NK-92 treated with Interleukin-12 subunit alpha and Interleukin-12 subunit beta, amount 100 ng/mL, for 24 hours (cell line): ENCODE measurements around the gene GNG7.
"Not testable (repeated sequence)": the region's sequence is repeated elsewhere in the genome, so short reads cannot be mapped to it uniquely, and the experiment has no call there.

Experiments used
- DNase-seq: peaks from one replicate; lab custom pipeline; 2025; lab: John Stamatoyannopoulos, UW

GNG7 gene

DNA sequence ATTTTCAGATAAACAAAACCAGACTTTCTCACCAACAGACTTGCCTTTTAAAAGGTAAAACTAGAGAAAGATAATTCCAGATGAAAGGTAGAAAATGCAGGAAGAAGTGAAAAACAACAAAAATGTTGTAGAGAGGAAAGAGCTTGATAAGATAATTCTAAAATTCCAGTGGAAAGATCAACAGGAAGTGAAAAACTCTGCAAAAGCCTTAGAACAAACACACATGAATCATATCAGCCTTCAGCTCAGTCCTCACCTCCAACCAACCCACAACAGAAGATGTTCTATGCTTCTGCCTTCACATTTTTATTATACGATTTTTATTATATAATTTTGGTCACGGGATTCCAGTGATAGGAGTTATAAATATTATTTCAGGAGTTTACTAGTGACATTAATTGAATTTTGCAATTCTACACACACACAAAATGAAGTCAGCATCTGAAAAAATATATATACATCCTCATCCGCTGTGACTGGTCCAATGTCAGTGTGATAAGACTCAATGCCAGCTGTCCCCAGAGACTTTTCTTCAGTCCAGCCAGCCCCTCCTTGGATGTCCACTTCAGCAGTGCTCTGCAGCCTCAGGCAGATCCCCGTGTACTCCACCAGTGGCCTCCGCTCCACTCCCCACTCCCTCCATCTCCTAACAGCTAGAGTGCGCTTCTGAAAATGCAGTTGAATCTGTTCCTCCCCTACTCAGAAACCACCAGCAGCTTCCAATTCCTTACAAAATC lies 168.6 kb downstream of the GNG7 start:
- DNase-seq: no peak

DNA sequence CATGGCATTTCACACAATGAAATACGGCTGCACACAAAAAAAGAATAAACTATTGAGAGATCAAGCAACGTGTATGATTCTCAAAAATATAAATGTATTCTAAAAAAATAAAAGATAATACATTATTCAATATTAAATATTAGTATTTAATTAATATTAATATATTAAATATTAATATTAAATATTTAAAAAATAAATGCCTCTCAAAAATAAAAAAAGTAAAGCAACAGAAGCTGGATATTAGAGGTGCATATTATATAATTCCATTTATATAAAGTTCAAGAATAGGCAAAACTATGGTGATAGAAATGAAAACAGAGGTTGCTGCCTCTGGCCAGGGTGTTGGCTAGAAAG lies 169.4 kb downstream of the GNG7 start:
- no peak for DNase-seq

DNA sequence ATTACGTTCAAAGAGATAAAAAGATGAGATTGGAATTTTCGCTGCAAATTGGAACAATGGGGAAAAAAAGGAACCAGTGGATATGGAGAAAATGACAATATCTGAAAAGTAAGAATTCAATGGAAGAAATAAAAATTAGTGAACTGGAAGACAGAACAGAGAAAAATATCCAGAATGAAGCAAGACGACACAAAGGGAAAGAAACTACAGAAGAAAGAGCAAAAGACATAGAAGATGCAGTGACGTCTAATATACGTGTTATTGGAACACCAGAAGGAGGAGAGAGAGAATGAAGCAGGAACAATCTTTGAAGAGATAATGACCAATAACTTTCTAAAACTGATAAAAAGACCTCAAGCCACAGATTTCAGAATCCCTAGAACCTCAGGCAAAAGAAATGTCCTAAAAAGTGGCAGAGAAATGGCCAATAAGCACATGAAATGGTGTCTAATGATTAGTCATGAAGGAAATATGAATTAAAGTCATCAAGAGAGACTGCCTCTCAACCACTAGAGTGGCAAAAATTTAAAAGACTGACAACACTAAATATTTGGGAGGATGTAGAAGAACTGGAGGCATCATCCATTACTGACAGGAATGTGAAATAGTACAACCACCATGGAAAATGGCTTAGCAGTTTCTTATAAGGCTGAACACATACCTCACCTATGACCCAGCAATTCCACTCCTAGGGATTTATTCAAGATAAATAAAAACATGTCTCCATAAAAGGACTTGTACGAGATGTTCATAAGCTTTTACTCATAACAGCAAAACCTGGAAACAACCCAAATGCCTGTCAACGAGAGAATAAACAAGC lies 170.0 kb downstream of the GNG7 start:
- no peak for DNase-seq

DNA sequence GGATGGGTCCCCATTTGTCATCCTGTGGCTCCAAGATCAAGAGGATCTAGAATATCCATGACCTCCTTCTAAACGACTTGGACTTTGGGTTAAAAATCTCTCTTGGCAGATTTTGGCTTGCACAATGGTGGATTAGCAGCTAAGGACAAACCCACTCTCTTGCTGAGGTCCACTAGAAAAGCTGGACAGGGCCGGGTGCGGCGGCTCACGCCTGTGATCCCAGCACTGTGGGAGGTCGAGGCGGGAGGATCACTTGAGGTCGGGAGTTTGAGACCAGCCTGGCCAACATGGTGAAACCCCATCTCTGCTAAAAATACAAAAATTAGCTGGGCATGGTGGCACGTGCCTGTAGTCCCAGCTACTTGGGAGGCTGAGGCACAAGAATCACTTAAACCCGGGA lies 172.6 kb downstream of the GNG7 start:
- not testable (repeated sequence) for DNase-seq

DNA sequence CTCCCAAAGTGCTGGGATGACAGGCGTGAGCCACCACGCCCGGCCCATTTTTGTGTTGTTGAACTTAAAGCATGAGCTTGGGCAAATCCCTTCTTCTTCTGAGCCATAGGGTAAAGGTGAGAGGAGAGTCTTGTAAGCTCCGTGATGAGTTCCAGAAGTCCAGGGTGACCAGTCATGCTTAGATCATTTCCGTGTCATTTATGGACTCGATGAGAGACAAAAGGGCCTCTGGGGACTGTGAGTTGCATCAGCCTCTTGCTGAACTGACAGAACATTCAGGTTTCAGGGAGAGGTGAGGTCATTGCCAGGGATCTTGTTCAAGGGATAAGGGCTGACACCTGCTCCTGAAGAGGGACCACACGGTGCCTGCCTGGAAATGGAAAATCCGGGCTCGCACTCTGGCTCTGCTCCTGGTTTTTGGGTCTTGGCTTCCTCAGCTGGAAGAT lies 173.0 kb downstream of the GNG7 start:
- DNase-seq: no peak

DNA sequence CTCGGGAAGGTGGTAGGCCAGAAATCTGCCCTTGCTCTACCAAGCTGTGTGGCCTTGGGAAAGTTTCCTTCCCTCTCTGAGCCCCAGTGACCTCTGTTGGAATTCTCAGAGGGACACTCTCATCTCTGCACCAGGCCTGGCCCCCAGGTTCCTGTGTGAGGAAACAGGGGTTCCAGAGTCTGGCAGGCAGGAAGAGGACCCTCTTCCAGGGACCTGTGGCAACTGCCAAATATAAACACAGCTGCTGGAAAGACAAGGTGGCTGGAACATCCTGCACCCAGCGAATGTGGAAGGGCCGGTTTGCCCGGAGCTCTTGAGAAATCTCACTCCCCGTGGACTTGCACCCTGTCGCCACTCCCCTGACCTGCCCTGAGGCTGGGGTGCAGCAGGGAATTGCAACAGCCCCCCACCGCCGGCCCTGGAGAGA lies 173.8 kb downstream of the GNG7 start:
- no peak for DNase-seq

DNA sequence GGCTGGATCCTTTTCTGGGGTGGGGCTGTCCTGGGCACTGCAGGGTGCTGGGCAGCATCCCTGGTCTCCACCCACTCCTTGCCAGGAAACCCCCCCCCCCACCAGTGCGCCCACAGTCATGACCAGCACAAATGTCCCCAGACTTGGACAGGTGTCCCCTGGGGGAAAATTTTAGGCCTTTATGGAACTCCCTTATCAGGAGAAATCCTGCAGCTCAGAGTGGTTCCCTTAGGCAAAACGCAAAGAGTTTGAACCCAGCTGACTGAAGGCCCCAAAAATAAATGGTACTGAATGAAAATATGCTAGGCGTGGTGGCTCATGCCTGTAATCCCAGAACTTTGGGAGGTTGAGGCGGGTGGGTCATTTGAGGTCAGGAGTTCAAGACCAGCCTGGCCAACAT lies 174.8 kb downstream of the GNG7 start:
- no peak for DNase-seq

DNA sequence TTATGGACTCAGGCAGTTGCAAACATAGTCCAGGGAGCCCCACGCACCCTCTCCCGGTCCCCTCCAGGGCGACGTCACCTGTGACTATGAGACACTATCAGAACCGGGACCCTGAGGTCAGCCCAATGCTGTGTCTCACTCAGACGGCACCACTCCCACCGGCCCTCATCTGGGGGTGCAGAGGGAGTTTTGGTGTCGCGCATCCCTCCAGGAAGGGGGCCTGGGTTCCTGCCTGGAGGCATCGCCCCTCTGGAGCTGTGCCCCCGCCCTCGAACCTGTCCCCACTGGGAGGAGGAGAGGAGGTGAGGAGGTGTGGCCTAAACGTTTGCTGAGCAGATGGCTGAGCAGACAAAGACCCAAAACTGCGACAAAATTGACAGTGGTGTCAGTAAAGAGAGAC lies 175.3 kb downstream of the GNG7 start:
- DNase-seq: no peak

DNA sequence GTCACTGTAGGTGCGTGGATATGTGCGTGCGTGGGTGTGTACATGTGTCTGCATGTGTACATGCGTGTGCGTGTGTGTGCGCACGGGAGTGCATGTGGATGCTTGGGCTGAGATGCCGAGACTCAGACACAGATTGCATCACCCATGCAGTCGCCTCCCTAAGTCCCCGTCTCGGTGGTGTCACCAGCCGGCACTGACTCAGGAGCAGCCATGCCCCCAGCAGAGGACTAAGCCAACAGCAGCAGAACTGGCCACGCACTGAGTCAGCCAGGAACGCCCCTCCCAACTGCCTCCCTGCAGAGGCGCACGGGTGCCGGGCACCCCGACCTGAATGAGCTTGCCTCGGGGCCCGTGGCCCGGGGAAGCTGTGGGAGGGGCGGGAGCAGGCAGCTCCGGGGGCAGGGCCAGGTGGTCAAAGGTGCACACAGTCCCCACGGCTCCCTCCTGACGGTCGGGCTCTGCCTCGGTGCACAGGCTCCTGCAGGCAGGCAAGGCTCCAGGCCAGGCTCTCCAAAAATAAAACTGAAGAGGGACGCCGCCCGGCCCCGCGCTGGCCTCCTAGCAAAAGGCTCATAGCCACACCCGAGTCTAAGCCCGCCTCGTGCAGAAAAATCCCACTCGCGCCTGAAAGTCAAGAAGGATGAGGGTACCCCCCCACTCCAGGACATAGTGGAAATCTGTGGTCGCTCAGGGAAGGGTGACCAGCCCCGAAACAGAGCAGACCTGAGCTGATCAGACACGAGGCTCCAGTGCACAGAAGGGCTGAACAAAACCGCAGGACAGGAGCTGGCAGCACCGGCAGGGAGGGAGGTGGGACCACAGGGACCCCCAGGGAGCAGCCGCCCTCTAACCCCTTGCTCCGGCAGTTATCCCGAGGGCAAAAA lies 177.4 kb downstream of the GNG7 start:
- no peak for DNase-seq

DNA sequence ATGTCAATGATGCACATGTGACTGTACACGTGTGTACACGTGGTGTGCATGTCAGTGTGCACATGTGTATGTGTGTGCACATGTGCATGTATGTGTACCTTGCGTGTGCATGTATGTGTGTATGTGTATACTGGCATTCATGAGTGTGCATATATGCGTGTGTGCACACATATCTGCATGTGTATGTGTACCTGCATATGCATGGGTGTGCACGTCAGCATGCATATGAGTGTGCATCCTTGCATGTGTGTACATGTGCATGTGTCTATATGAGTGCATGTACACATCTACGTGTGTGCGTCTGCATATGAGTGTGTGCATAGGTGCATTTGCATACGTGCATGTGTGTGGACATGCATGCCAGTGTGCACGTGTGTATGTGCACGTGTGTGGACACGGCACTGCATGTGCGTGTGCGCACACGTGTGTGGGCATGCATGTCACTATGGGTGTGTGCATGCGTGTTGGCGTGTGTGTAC lies 178.1 kb downstream of the GNG7 start:
- no peak for DNase-seq

DNA sequence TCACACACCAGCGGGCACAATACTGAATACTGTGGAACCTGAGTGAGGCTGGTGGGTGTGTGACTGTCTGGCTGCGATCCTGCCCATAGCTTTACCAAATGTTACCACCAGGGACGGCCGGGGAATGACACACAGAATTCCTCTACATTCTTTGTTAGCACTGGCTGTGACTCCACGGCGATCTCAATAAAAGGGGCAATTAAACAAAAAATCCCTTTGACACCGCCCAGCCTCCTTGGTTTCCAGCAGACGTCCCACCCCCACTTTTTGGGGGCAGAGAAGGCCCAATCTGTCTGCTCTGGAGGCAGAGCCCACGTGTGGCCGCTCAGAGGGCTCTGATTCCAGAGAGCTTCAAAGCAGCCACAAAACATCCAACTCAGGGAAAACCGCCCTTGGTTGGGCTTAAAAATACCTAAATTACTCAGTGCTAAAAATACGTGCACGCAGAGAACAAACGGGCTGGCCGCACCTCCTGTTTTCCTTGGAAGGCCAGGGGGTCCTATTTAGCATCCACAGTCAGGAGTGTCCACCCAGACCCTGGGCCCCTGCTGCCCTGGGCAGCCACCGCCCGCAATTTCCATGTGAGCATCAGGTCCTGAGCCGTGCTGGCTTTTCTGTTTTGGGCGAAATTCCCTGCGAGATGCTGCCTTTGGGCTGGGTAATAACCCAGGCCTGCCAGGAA lies 178.7 kb downstream of the GNG7 start:
- no peak for DNase-seq

DNA sequence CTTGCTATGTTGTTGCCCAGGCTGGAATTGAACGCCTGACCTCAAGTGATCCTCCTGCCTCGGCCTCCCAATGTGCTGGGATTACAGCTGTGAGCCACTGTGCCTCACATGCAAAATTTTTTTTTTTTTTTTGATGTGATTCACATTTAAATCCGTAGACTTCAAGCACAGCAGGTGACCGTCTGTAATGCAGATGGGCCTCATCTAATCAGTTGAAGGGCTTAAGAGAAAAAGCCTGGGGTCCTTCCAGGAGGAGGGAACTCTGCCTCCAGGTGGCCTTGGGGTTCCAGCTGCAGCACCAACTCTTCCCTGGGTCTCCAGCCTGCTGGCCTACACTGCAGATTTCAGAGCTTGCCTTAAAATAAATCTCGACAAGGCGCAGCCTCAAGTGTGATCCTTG lies 183.0 kb downstream of the GNG7 start:
- DNase-seq: no peak

DNA sequence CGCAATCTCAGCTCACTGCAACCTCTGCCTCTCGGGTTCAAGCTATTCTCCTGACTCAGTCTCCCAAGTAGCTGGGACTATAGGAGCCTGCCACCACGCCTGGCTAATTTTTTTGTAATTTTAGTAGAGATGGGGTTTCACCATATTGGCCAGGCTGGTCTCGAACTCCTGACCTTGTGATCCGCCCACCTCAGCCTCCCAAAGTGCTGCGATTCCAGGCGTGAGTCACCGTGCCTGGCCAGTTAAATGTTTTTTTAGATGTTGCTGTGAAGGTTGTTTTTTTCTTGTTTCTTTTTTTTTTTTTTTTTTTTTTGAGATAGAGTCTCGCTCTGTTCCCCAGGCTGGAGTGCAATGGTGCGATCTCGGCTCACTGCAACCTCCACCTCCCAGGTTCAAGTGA lies 183.6 kb downstream of the GNG7 start:
- not testable (repeated sequence) for DNase-seq

DNA sequence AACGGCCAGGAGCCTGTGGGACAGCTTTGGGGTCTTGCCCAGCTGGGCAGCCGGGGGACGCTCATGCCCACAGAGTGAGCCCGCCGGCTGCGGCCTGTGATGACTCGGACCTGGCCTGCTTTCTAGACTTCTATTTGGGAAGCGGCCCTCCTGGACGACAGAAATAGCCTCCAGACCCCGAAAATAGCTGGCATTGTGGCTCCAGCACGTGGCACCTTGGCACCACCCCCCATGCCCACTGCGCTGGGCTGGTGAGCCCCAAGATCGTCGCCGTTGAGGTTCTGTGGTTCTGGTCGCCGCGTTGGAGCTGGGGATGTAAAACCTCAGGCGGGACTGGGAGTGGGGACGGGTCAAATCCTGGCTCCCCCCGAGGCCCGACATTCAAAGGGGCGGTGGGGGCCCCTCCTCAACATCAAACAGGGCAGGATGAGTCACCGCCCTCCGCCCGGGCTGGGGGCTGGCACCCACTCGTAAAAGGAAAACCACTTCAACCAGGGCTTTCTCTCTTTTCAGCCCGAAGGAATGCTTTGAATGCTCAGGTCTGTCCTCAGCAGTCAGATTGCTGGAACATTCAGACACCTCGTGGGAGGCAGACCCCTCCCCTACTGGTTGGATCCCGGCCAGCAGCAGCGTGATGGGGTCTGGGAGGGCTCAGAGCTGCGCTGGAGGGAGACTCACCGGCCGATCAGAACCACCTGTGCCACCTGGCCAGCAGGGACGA lies 184.5 kb downstream of the GNG7 start:
- DNase-seq: no peak

DNA sequence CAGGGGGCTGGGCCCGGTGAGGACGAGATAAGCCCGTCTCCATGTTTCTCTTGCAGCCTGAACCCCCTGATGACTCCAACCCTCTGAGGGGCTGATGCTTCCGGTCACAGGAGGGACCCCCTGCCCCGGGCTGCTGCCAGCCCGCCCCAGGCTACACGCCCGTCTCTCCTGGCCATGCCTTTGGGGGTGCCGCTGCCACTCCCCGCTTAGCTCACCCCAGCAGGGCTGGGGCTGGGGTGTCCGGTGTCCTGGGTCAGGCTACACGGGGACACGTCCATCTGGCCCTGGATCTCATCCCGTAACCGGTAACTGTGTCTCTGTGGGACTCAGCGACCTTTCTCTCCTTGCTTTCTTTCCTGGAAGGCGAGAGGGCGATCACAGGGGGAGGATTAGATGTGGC lies 185.8 kb downstream of the GNG7 start:
- no peak for DNase-seq

DNA sequence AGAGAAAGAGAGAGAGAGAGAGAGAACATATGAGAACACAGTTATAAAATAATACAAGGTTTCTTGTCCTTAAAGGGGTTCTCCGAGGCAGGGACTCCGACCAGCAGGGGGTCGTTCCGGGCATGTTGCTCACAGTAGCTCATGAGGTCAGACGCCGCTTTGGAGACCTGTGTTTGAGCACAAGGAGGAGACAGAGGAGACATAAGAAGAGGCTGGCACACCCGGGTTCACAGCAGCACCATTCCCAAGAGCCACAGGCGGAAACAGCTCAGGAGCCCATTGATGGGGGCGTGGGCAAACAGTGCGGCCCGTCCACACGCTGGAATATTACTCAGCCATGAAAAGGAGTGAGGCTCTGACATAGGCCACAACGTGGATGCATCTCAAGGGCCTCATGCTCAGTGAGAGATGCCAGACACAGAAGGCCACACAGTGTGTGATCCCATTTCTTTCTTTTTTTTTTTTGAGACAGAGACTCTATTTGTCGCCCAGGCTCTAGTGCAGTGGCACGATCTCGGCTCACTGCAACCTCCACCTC lies 187.4 kb downstream of the GNG7 start:
- DNase-seq: no peak

DNA sequence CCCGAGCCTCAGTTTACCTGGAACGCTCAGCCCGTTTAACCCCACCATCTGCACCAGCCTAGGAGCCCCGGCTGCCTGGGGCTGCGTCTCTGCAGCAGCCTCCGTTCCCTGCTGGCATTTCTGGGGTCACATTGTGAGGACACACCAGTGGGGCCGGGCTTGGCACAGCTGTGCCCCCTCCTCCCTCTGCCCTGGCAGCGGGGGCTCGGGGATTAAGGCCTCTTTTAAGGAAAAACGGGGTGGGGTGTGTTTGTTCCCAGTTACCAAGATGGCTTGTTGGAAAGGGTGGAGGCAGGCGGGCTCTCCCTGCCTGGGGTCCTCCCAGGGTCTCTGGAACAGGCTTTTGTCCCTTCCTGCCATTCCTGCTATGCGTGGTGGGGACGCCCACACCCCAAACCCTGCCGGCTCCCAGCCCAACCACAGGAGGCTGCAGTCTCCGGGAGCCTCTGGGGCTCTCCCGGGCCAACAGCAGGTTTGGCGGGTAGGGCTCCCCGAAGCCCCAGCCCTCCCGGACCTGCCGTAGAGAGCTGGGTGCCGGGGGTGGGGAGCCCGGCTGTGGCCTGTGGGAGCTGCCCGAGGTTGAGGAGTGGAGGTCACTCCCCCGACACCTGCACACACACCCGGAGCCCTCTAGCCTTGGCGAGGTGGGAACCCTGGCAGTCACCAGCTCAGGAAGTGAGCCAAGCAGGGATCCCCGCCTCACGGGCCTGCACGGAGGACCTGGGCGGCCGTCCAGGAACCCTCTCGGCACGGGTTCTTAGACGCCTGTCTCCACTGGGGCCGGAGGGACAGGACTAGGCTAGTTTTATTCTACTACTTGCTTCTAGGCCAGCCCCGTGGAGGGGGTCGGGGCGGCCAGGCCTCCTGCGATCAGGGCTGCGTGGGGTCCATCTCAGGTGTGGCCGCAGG lies 189.7 kb downstream of the GNG7 start:
- DNase-seq: no peak

DNA sequence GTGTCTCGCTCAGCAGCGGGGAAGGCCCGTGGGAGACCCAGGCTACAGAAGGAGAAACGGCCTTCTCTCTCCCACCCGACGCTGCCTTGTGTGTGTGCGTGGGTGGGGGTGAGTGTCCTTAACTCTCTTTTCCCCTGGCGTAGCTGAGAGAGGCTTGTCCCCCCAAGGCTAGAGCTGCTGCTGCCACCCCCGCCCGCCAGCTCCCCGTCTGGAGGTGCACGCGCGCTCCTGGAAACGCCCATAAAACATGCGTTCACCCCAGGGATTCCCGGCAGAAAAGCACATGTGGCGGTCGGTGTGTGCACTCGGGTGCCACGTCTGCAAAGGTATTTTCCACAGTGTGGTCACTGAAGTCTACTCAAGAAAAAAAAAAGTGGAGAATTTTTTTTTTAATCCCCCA lies 190.5 kb downstream of the GNG7 start:
- DNase-seq: no peak

DNA sequence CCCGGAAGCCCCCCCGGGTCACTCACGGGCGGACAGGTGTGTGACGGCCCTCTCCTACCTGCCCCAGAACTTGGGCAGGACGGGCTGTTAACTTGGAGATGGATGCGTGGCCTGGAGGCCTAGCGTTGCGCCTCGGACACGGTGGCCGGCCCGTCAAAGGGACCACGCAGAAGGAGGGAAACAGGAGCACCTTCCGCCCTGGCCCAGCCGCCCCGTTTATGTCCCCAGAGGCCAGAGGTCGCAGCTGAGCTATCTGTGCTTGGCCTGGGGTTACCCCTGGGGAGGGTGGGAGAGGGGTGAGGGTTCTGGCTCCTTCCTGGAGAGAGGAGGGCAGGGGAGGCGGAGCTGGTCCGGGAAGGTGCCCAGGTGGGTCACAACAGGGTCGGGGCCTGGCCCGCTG lies 190.9 kb downstream of the GNG7 start:
- DNase-seq: no peak

DNA sequence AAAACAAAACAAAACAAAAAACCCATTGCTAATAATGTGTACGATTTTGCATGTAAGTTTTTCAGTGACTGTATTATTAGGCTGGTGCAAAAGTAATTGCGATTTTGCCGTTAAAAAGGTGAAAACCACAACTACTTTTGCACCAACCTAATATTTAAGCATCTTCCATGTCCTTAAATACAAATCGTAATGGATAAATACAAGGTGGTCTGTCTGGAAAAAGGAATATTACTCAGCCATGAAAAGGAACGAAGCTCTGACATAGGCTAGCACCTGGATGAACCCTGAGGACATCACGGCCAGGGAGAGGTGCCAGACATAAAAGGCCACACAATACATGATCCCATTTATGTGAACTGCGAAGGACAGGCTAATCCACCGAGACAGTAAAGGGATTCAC lies 193.4 kb downstream of the GNG7 start:
- no peak for DNase-seq
